Colon (tissue), 2 donors: ENCODE measurements around the gene ACSS1.

ENCODE experiments used
- FAIRE-seq: peaks from 2 replicates; lab custom pipeline; 2012; peaks lifted over from hg19 to GRCh38; lab: Jason Lieb, UNC
- donor health status: control.
- donor health status: control.

Gene ACSS1

GRCh38 chr20:24992487-24993205 lies 65.3 kb downstream of the ACSS1 start, which contains the start of gene APMAP:
Gene APMAP, minus strand, starts transcription at chr20:24992751. Its CDS starts 63 bp downstream, at chr20:24992688.
- FAIRE-seq = no peak

- no peak for FAIRE-seq
Measured at GRCh38 chr20:24991897-24992486, 65.9 kb downstream of the ACSS1 start.

GRCh38 chr20:24990810-24991252 lies 67.1 kb downstream of the ACSS1 start:
- FAIRE-seq = no peak

GRCh38 chr20:24989162-24989561 lies 68.8 kb downstream of the ACSS1 start:
- no peak for FAIRE-seq

GRCh38 chr20:24987873-24988835 lies 69.8 kb downstream of the ACSS1 start:
- no peak for FAIRE-seq

- FAIRE-seq = no peak
Measured at GRCh38 chr20:24987244-24987643, 70.7 kb downstream of the ACSS1 start.

GRCh38 chr20:24986436-24987015 lies 71.4 kb downstream of the ACSS1 start:
- FAIRE-seq = no peak

GRCh38 chr20:24985802-24986201 lies 72.1 kb downstream of the ACSS1 start:
- FAIRE-seq = no peak

- FAIRE-seq = no peak
Measured at GRCh38 chr20:24984961-24985640, 72.8 kb downstream of the ACSS1 start.

GRCh38 chr20:24983896-24984295 lies 74.0 kb downstream of the ACSS1 start:
- no peak for FAIRE-seq

- no peak for FAIRE-seq
Measured at GRCh38 chr20:24981790-24982189, 76.1 kb downstream of the ACSS1 start.

- no peak for FAIRE-seq
Measured at GRCh38 chr20:24981282-24981681, 76.7 kb downstream of the ACSS1 start.

- FAIRE-seq = no peak
Measured at GRCh38 chr20:24980291-24981053, 77.5 kb downstream of the ACSS1 start.

GRCh38 chr20:24979036-24979960 lies 78.6 kb downstream of the ACSS1 start:
- FAIRE-seq = no peak

- FAIRE-seq = no peak
Measured at GRCh38 chr20:24978513-24978912, 79.4 kb downstream of the ACSS1 start.

- FAIRE-seq = no peak
Measured at GRCh38 chr20:24977797-24978196, 80.1 kb downstream of the ACSS1 start.

- no peak for FAIRE-seq
Measured at GRCh38 chr20:24977336-24977735, 80.6 kb downstream of the ACSS1 start.

- no peak for FAIRE-seq
Measured at GRCh38 chr20:24972341-24972740, 85.6 kb downstream of the ACSS1 start.

- no peak for FAIRE-seq
Measured at GRCh38 chr20:24971376-24972101, 86.4 kb downstream of the ACSS1 start.
